HCT116 (cell line): ENCODE data around the gene TMEM125.

Experiments used
- JUND ChIP-seq: IDR thresholded peaks from 2 replicates; pipeline ENCODE4 v1.6.1; 2012
- POLR2AphosphoS5 ChIP-seq: IDR thresholded peaks from 2 replicates; pipeline ENCODE4 v1.6.1; 2011; ENCODE audit warnings: mild to moderate bottlenecking, low read depth, low read length, moderate library complexity
- YY1 ChIP-seq: IDR thresholded peaks from 2 replicates; pipeline ENCODE4 v1.6.1; 2011; ENCODE audit warnings: low read length, low read depth, moderate library complexity, mild to moderate bottlenecking; ENCODE audit not compliant: insufficient replicate concordance; ENCODE audit errors: extremely low read depth

DNA sequence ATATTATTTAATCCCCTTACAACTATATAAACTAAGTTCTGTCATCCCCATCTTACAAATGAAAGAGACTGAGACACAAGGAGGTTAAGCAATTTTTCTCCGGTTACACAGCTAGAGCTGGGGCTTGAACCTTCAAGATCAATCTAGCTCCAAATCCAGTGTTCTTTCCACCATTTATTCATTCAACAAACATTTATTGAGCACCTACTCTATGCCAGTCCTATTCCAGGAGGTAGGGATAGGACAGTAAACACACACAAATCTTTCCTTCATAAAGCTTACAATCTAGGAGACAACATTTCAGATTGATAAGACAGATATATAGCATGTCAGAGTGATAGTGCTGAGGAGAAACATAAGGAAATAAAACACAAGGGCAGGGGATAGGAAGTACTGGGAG lies 2.9 kb upstream of the TMEM125 start:
- TF ChIP-seq POLR2AphosphoS5 (no peak), YY1 (no peak), JUND (no peak)
